Hepatocyte (in vitro differentiated cells): ENCODE data around the gene MYCBPAP. TPM values are rescaled to one million over a fixed set of nuclear protein-coding genes. Genes with fewer than 3 reads are reported as not detected.
A peak's percentile ranks its signal among the peaks of the same experiment; 100 is the strongest.

Source experiments
- DNase-seq: peaks from one replicate; pipeline ENCODE4 v3.0.0-alpha.2; 2016; ENCODE audit warnings: low spot score
- H2AFZ ChIP-seq: fragments of 200-600 bp; sonication (generic); 2 replicates; pipeline ENCODE4 v1.6.0; 2016; ENCODE audit warnings: antibody characterized with exemption, mild to moderate bottlenecking
- H3K27ac ChIP-seq: fragments of 200-600 bp; sonication (generic); 2 replicates; pipeline ENCODE4 v1.5.1; 2016; ENCODE audit warnings: mild to moderate bottlenecking
- H3K27me3 ChIP-seq: fragments of 200-600 bp; sonication (generic); 2 replicates; pipeline ENCODE4 v1.6.1; 2016
- H3K36me3 ChIP-seq: fragments of 200-600 bp; sonication (generic); replicated peaks from 2 replicates; pipeline ENCODE4 v1.5.1; 2016; ENCODE audit warnings: low read depth; ENCODE audit not compliant: insufficient read depth
- H3K4me1 ChIP-seq: fragments of 200-600 bp; sonication (generic); 2 replicates; pipeline ENCODE4 v1.5.1; 2016; ENCODE audit warnings: mild to moderate bottlenecking, moderate library complexity; ENCODE audit not compliant: insufficient read depth
- H3K4me2 ChIP-seq: fragments of 200-600 bp; sonication (generic); 2 replicates; pipeline ENCODE4 v1.6.0; 2016
- H3K4me3 ChIP-seq: fragments of 200-600 bp; sonication (generic); 2 replicates; pipeline ENCODE4 v1.5.1; 2016; ENCODE audit warnings: mild to moderate bottlenecking
- H3K79me2 ChIP-seq: fragments of 200-600 bp; sonication (generic); 2 replicates; pipeline ENCODE4 v1.6.0; 2017; ENCODE audit warnings: mild to moderate bottlenecking
- H3K9me2 ChIP-seq: fragments of 200-600 bp; sonication (generic); replicated peaks from 2 replicates; pipeline ENCODE4 v1.6.0; 2017; ENCODE audit warnings: mild to moderate bottlenecking; ENCODE audit not compliant: insufficient read depth
- H3K9me3 ChIP-seq: fragments of 200-600 bp; sonication (generic); 2 replicates; pipeline ENCODE4 v1.5.1; 2016; ENCODE audit warnings: low read depth, mild to moderate bottlenecking
- H4K20me1 ChIP-seq: fragments of 200-600 bp; sonication (generic); 2 replicates; pipeline ENCODE4 v1.6.0; 2016; ENCODE audit warnings: mild to moderate bottlenecking; ENCODE audit not compliant: insufficient read depth, poor library complexity, severe bottlenecking
- EZH2 ChIP-seq: fragments of 200-600 bp; sonication (generic); IDR thresholded peaks from 2 replicates; pipeline ENCODE4 v1.6.1; 2016; ENCODE audit warnings: antibody characterized with exemption, mild to moderate bottlenecking, borderline replicate concordance
- EZH2phosphoT487 ChIP-seq: fragments of 200-600 bp; sonication (generic); IDR thresholded peaks from one replicate; pipeline ENCODE4 v1.6.1; 2018; ENCODE audit warnings: antibody characterized with exemption, mild to moderate bottlenecking, low read depth, moderate library complexity; ENCODE audit not compliant: unreplicated experiment, severe bottlenecking
- WGBS: methylation state at CpG from one replicate; pipeline ENCODE4 v1.1.6; 2016; ENCODE audit warnings: low lambda C conversion rate; ENCODE audit errors: missing lambda C conversion rate; 5-methylcytosine and 5-hydroxymethylcytosine counted together
- polyA plus RNA-seq: library from polyadenylated mRNA; unstranded; fragments of >200 nt; fragmentation: Nextera tagmentation; extraction: Ambion mirVana; gene quantifications from 2 replicates; pipeline ENCODE4 v1.2.1, GENCODE V29; 2016
- total RNA-seq: library from RNA; depleted of rRNA; stranded (reverse); fragments of >200 nt; gene quantifications from 2 replicates; pipeline ENCODE4 v1.2.3, GENCODE V29; 2014
- TF ChIP-seq, protein P1 (sequence below): fragments of 200-600 bp; sonication (generic); IDR thresholded peaks from 2 replicates; pipeline ENCODE4 v1.5.1; 2016; ENCODE audit warnings: antibody characterized with exemption, mild to moderate bottlenecking; ENCODE audit not compliant: poor library complexity

The MYCBPAP gene
- total and polyA plus RNA-seq, 2 experiments from 2014 or later, result 0.43 to 0.70 TPM

- H2AFZ ChIP-seq, result no peak overlapping the region
- no peak for TF ChIP-seq EZH2
- 17% methylated on average over 5 of the region's 5 CpGs for WGBS
- no peaks in the 10 kb centered on the region for H3K9me2 ChIP-seq
- no peak overlapping the region for H3K27ac ChIP-seq
- H3K27me3 ChIP-seq, result peaks cover 2% of the 10 kb centered on the region
- peak overlapping the region; percentile 42 for H3K4me3 ChIP-seq
- H3K4me1 ChIP-seq, result peaks cover 34% of the 10 kb centered on the region
- DNase-seq, result no peak
- no peaks in the 10 kb centered on the region for H3K36me3 ChIP-seq
- peak overlapping the region; percentile 88 for H3K4me2 ChIP-seq
- H4K20me1 ChIP-seq, result no peaks in the 10 kb centered on the region
- no peaks in the 10 kb centered on the region for H3K9me3 ChIP-seq
- H3K79me2 ChIP-seq, result peaks cover 3% of the 10 kb centered on the region
Measured at GRCh38 chr17:50533185-50533584, 24.9 kb downstream of the MYCBPAP start.

GRCh38 chr17:50533720-50534148, 25.5 kb downstream of the MYCBPAP start:
- Histone ChIP-seq H2AFZ (peak overlapping the region; percentile 29), H3K27me3 (peaks cover 2% of the 10 kb centered on the region), H3K36me3 (no peaks in the 10 kb centered on the region), H3K9me2 (no peaks in the 10 kb centered on the region), H3K79me2 (peaks cover 3% of the 10 kb centered on the region), H3K9me3 (no peaks in the 10 kb centered on the region), H3K4me2 (peak overlapping the region; percentile 88), H3K27ac (peak overlapping the region; percentile 68), H3K4me1 (peaks cover 36% of the 10 kb centered on the region), H3K4me3 (no peak overlapping the region), H4K20me1 (no peaks in the 10 kb centered on the region)
- WGBS, result 2% methylated on average over 16 of the region's 17 CpGs
- peak; percentile 61 for DNase-seq
- TF ChIP-seq EZH2, result no peak
- TF ChIP-seq EZH2phosphoT487, result no peak
- TF ChIP-seq, protein P1, sequence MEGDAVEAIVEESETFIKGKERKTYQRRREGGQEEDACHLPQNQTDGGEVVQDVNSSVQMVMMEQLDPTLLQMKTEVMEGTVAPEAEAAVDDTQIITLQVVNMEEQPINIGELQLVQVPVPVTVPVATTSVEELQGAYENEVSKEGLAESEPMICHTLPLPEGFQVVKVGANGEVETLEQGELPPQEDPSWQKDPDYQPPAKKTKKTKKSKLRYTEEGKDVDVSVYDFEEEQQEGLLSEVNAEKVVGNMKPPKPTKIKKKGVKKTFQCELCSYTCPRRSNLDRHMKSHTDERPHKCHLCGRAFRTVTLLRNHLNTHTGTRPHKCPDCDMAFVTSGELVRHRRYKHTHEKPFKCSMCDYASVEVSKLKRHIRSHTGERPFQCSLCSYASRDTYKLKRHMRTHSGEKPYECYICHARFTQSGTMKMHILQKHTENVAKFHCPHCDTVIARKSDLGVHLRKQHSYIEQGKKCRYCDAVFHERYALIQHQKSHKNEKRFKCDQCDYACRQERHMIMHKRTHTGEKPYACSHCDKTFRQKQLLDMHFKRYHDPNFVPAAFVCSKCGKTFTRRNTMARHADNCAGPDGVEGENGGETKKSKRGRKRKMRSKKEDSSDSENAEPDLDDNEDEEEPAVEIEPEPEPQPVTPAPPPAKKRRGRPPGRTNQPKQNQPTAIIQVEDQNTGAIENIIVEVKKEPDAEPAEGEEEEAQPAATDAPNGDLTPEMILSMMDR, result no peak

DNA sequence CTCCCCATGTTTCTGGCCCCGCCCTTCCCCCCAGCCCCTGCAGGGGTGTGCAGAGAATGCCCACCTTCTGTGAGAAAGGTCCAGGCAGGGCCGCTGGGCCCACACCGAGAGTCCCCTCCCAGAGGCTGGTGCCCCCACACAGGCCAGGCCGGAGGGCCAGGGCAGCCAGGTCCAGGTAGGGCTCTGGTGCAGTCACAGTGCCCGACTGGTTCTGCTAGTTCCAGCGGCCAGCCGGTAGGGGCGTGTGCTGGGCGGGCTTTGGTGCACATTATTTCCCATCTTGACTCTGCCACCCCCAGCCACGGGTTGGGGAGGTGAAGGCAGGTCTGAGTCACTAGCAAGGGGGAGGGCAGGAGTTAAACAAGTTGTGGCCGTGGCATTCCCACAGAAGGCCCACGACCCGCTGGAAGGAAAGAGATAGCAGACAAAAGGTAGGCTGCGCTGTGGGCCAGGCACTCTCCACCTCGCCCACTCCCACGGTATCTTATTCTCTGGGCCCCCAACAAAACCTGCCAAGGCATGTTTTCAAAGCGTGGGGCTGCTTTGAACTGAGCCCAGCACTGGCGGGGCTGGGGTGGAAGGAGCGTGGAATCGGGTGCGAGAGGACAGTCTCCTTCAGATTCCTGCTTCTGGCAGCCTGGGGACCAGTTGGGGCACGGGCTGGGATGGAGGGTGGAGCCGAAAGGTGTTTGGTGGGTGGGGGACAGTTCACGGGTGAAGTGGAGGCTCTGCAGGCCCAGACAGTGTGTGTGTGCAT, 26.2 kb downstream of the MYCBPAP start:
- Histone ChIP-seq H2AFZ (peak overlapping the region; percentile 29), H3K27ac (peak overlapping the region; percentile 68), H3K36me3 (no peaks in the 10 kb centered on the region), H3K4me2 (peak overlapping the region; percentile 88), H3K79me2 (peaks cover 3% of the 10 kb centered on the region), H3K4me3 (no peak overlapping the region), H4K20me1 (no peaks in the 10 kb centered on the region), H3K9me2 (no peaks in the 10 kb centered on the region), H3K4me1 (peaks cover 36% of the 10 kb centered on the region), H3K9me3 (no peaks in the 10 kb centered on the region), H3K27me3 (peaks cover 2% of the 10 kb centered on the region)
- TF ChIP-seq EZH2 (no peak), EZH2phosphoT487 (no peak)
- TF ChIP-seq, protein P1, result peak; percentile 28
- WGBS, result 41% methylated on average over 23 of the region's 24 CpGs
- DNase-seq, result peak; percentile 66

DNA sequence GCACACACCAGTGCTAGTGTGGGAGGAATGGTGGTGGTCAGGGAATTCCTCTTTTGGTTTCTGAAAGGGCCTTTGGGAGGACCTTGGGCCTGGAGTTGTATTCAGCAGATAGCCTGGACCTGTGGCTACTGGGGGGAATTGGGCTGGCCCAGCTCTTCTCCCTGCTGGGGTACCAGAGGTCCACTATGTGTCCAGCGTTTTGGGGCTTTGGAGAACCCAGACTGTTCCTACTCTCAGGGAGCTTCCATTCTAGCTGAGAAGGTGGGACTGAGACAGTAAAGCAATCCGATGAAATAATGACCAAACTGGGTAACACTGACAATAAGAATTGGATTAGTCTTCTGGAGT, 26.7 kb downstream of the MYCBPAP start:
- Histone ChIP-seq H3K27me3 (peaks cover 2% of the 10 kb centered on the region), H3K4me1 (peaks cover 36% of the 10 kb centered on the region), H3K79me2 (peaks cover 3% of the 10 kb centered on the region), H3K27ac (no peak overlapping the region), H2AFZ (no peak overlapping the region), H3K9me2 (no peaks in the 10 kb centered on the region), H3K4me2 (peak overlapping the region; percentile 88), H4K20me1 (no peaks in the 10 kb centered on the region), H3K36me3 (no peaks in the 10 kb centered on the region), H3K4me3 (no peak overlapping the region), H3K9me3 (no peaks in the 10 kb centered on the region)
- DNase-seq, result no peak
- TF ChIP-seq, protein P1, result no peak
- TF ChIP-seq EZH2phosphoT487, result no peak
- no peak for TF ChIP-seq EZH2
- WGBS, result 100% methylated on average over 2 of the region's 2 CpGs
